Measurements from ENCODE around the gene MTARC2.

DNA sequence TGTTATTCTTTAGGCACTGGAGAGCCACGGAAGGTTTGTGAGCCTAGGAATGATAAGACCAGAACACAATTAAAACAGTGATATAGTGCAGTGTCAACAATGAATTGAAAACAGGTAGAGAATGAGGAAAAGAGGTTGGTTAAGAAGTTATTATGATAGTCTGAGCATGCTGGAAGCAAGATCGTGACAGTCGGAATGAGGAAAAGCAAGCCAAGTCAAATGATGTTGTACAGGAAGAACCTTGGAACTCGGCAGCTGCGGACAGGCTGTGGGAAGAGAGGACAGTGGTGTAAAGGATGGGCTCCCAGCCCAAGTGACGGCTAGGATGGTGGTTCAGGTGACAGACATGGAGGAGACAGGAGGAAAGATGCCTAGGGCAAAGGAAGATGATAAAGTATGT is 64.2 kb downstream of the MTARC2 start:
- no peak for TF ChIP-seq REST (IDR thresholded peaks at IDR 0.05; ENCODE audit: insufficient replicate concordance, low read depth)
- no peak for TF ChIP-seq CTCF (IDR thresholded peaks at IDR 0.05; ENCODE audit: insufficient read depth, low read length)
- no peak for TF ChIP-seq SPI1 (IDR thresholded peaks at IDR 0.05; ENCODE audit: borderline replicate concordance, low read depth)

Data from HL-60 (cell line).